Stimulated activated CD4-positive, alpha-beta T cell treated with anti-CD3 and anti-CD28 coated beads, TNF-alpha, amount 100 ng/mL, for 48 hours (primary cell): ENCODE results near the gene CDH23.

ENCODE experiments used
- DNase-seq, 3 donors: peaks; one replicate each; pipeline ENCODE4 v3.0.0-alpha.2; 2020; ENCODE audit warnings: low read depth in 3 of 3

The CDH23 gene

DNA sequence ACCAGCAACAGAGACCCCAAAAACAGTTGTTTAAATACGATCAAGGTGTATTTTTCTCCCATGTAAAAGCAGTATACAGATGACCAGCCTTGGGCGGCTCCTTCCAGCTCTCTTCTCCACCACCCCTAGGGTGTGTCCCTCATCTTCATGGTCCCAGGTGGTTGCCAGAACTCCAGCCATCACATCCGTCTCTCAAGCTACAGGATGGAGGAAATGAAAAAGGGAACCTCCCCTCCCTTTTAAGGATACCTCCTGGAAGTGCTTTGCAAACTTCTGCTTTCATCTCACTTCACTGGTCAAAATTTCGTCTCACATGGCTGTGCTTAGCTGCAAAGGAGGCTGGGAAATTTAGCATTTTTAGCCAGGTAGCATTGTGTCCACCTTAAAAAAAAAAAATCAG is 263.6 kb downstream of the CDH23 start:
- no peak for DNase-seq

DNA sequence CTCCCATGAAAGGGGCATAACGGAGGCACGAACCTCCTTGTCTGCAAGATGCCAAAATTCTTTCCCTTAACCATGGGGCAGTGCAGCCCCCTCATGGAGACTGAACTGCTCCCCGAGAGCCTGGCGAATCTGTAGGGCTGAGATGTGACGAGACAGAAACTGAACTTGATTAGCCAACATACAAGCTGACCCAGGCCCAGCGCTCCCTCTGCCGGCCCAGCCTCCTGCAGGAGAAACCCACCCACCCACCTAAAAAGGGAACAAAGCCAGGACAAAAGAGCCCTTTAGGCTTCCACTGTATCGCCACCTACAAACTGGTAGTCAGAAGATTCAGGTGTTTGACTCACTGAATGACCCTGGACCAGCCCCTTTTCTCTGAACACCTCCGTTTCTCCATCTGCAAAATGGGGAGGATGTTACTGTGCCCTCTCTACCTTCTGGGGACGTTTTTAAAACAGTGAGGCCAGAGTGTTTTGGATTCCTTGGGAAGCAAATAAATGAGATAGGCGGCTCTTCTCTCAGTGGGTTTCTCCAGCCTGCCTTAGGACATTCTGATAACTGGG is 264.4 kb downstream of the CDH23 start:
- no peak for DNase-seq

DNA sequence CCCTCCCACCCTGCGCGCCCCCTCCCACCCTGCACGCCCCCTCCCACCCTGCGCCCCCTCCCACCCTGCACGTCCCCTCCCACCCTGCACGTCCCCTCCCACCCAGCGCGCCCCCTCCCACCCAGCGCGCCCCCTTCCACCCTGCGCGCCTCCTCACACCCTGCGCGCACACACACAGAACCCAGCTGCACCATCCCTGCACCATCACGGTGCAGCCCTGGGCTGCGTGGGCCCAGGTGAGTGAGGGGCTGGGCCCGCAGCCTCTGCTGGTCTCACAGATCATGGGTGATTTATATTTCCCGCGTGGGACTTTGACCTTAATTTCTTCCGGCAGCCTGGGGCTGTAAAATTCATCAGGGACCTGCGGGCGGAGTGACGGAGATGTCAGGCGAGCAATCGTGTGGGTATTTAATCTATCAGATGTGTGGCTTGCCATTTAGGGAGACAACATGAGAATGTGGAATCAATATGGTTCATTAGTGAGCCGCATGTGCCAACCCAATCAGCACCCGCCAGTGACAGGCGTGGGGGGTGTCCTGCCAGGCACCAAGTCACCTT is 265.1 kb downstream of the CDH23 start:
- no peak for DNase-seq

DNA sequence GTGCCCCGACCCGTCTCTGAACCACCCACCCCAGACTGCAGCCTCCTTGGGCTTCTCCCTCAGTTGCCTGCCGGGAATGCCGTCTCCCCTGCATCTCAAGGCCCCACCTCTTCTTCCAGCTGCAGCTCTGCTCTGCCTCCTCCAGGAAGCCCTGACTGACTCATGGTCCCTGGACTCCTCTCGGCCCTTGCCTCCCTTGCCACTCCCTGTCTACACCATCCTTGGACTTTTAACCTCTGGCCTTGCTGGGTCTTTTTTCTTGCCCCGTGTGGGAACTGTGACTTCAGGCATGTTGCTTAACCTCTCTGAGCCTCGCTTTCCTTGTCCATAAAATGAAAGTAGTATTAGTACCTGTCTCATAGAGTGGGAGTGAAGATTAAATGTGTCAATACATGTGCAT is 266.6 kb downstream of the CDH23 start:
- DNase-seq, result no peak

- DNase-seq, result no peak
These were observed 267.9 kb downstream of the CDH23 start for GRCh38 chr10:71664585-71664984.

GRCh38 chr10:71665456-71665855 is 268.7 kb downstream of the CDH23 start:
- DNase-seq, result no peak

- DNase-seq, result no peak
These were observed 270.1 kb downstream of the CDH23 start for GRCh38 chr10:71666639-71667386.

- no peak for DNase-seq
These were observed 270.6 kb downstream of the CDH23 start for GRCh38 chr10:71667387-71667752.

- no peak for DNase-seq
These were observed 275.6 kb downstream of the CDH23 start for GRCh38 chr10:71671994-71672946.

GRCh38 chr10:71675295-71675970 is 278.7 kb downstream of the CDH23 start:
- no peak for DNase-seq

DNA sequence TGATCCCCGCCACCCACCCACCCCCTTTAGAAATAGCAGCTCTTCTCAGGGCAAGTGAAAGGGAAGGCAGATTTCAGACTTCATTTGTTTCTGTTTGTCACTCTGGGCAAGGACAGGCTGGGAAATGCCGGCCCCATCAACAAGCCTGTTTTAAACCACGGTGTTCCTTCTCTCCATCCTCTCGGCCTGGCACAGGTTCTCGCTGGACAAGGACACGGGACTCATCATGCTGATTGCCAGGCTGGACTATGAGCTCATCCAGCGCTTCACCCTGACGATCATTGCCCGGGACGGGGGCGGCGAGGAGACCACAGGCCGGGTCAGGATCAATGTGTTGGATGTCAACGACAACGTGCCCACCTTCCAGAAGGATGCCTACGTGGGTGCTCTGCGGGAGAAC is 280.5 kb downstream of the CDH23 start:
- no peak for DNase-seq

GRCh38 chr10:71678057-71678805 is 281.5 kb downstream of the CDH23 start:
- no peak for DNase-seq

DNA sequence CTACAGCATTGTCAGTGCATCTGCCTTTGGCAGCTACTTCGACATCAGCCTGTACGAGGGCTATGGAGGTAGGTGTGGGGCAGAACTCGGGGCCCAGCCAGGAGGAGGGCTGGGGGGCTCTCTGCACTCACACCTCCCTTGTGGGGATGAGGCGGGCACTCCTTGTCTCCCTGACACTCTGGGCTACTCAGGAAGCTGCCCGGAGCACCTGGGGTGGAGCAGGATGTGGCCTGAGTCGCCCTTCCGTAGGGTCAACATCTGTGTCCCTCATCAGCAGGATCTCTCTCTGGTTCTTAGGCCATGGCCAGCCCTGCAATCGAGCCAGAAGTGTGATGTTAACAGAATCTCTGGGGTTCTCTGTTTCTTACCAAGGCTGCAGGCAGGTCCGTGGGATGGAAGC is 282.7 kb downstream of the CDH23 start:
- no peak for DNase-seq

DNA sequence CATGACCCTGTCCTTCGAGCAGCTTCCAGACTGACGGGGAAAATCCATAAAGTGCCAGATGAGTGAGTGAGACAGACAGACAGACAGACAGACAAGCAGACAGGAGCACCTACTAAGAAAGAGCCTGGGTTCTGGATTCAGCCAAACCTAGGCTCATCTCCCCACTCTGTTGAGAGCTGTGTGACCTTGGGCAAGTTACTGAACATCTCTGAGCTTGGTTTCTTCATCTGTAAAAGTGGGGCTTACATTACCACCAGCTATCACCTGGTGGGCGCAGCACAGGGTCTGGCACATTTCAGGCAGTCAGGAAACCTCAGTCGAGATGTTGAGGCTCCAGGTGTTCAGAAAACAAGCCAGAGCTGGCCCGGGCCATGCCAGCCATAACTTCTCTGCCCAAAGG is 285.3 kb downstream of the CDH23 start:
- DNase-seq, result no peak

DNA sequence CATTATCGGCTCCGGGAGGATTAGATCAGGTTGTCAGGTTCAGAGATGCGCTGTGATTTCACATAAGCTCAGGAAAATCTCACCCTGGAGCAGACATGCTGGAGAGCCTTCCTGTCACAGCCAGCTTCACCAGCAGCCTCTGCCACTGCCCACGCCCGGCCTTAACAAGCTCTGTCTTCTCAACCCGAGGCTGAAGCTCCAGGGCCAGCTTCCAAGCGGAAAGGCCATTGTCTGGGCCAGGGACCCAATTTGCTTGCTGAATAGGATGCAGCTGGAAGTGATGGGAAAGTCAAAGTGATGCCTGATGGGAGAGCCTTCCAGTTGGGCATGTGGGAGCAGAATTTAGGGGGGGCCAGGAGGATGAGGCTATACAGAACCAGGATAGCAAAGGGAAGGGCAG is 286.6 kb downstream of the CDH23 start:
- DNase-seq, result no peak

DNA sequence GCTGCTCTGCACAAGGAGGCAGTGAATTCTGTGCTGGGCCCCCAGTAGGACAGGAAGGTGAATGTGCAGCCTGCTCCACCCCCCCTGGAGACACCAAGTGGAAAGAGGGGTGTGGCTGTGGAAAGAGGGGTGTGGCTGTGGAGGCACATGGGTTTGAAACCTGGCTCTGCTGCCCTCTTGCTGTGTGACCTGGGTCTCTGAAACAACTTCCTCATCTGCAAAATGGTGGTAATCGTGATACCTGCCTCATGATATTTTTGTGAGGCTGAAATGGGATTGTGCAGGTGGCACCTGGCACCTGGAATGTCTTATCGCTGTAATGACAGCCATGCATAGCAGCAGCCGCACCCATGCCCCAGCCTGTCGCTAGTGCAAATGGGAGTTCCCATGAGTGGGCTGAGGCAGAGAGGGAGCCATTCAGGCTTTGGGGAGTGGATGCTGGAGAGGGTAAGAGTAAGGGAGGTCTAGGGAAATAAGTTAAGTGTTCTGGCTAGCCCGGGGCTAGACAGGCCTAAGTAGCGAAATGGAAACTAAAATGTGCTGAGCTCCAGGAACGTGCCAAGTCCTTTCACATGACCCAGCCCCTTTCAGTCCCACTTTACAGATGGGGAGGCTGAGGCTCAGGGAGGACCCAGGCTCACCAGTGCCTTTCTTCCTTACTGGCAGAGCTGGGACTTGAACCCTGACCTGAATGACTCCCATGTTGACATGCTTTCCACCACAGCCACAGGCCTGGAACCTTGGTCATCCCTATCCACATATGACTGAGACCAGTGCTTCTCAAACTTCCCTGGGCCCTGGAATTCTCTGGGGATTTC is 287.8 kb downstream of the CDH23 start:
- no peak for DNase-seq

GRCh38 chr10:71685554-71686232 is 289.0 kb downstream of the CDH23 start:
- no peak for DNase-seq

- DNase-seq, result no peak
These were observed 290.4 kb downstream of the CDH23 start for GRCh38 chr10:71687077-71687476.

- DNase-seq, result no peak
These were observed 290.8 kb downstream of the CDH23 start for GRCh38 chr10:71687480-71687879.

DNA sequence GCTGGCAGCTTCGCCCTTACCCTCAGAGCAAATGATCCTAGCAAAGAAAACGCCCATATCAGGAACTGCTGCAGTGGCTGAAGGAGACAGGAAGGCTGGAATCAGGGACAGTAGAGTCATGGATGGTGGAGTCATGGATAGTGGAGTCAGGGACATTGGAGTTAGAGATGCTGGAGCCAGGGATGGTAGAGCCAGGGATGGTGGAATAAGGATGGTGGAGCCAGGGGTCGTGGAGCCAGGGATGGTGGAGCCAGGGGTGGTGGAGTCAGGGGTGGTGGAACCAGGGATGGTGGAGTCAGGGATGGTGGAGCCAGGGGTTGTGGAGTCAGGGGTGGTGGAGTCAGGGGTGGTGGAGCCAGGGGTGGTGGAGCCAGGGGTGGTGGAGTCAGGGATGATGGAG is 291.5 kb downstream of the CDH23 start:
- no peak for DNase-seq
